ENCODE results near the gene GPS1. TPM values are rescaled to one million over a fixed set of nuclear protein-coding genes. Genes with fewer than 3 reads are reported as not detected.
A peak's percentile ranks its signal among the peaks of the same experiment; 100 is the strongest.

The GPS1 gene
- total and polyA plus RNA-seq, 10 of the 15 experiments (the other 5 are each of a cell fraction or from before 2014, with no cell fraction given), result 2.2 to 146 (median 77.7) TPM

DNA sequence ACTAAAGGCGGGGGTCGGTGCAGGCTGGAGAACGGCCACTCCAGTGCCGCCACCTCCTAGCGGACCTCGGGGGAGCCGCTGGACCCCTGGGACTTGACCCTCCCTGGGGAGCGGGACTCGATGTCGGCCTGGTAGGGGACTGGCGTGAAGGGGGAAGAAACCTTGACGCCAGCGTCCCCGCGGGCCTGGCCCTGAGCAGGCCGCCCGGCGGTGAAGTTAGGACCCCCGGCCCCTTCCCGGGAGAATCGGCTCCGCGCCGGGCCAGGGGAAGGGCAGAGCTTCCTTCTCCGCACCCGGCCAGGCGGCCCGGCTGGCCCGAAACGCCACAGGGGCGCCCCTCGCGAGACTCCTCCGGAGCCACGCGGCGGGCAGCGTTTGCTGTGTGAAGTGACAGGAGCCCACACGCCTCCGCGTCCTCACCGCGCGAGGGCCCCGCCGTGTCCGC lies 13.5 kb downstream of the GPS1 start:
- no TSS peak for BruUV-seq (replicated peaks)
- ChIA-PET SMC1A (ENCODE audit: uncharacterized antibody, unreplicated experiment) (interaction anchor here (2.2 kb wide), 1 partner anchor 28 kb away, joined by 5 read pairs; the partner anchor contains the start of gene DCXR), RAD21 (ENCODE audit: unreplicated experiment) (no interaction called here), CTCF (interaction anchor here (0.7 kb wide), 1 partner anchor 35 kb away, joined by 4 read pairs; no protein-coding TSS in a partner anchor), POLR2A (interaction anchor here (0.8 kb wide), 1 partner anchor 31 kb away, joined by 3 read pairs; no protein-coding TSS in a partner anchor)
- Histone ChIP-seq H3K9me3 (replicated peaks; ENCODE audit: control insufficient read depth, insufficient read depth, low read length) (no peaks in the 10 kb centered on the region), H3K9ac (ENCODE audit: control insufficient read depth, insufficient read depth, low read length) (peak overlapping the region; percentile 90), H3K79me2 (ENCODE audit: control insufficient read depth, insufficient read depth, low read length) (peaks cover 20% of the 10 kb centered on the region), H3K4me2 (ENCODE audit: control insufficient read depth, insufficient read depth) (peak overlapping the region; percentile 82), H3K4me3 (peak overlapping the region; percentile 90), H2AFZ (ENCODE audit: control insufficient read depth, low read depth, low read length) (peak overlapping the region; percentile 34; the same call in 1 of the 2 replicates), H3K4me1 (ENCODE audit: control insufficient read depth, insufficient read depth, low read length) (peaks cover 8% of the 10 kb centered on the region), H3K27me3 (replicated peaks in 1 of 2; ENCODE audit: control insufficient read depth in 2 of 2, insufficient read depth in 2 of 2, low read length in 1 of 2) (no peaks in the 10 kb centered on the region), H3K27ac (ENCODE audit: control insufficient read depth, insufficient read depth) (peak overlapping the region; percentile 65), H4K20me1 (ENCODE audit: control insufficient read depth, insufficient read depth) (no peaks in the 10 kb centered on the region), H3K36me3 (ENCODE audit: control insufficient read depth in 2 of 2, insufficient read depth in 2 of 2, low read length in 1 of 2) (peaks cover 3 to 9% of the 10 kb centered on the region in 2 experiments; a peak in 3 of 4 replicates)
- intact Hi-C loops (cut with micrococcal nuclease; ENCODE audit: unreplicated experiment), result no loop called here
- WGBS (ENCODE audit: insufficient coverage, insufficient replicate concordance, low lambda C conversion rate, missing lambda C conversion rate), result 1% methylated on average over 34 of the region's 47 CpGs
- in situ Hi-C loops (cut with MboI), result no loop called here
- TF ChIP-seq NR2F1 (conservative IDR thresholded peaks at IDR 0.05) (no peak), MEF2B (IDR thresholded peaks at IDR 0.05; ENCODE audit: partially characterized antibody, poor library complexity, severe bottlenecking) (peak; percentile 37), CHD4 (IDR thresholded peaks at IDR 0.05) (no peak), SIN3A (IDR thresholded peaks at IDR 0.05; ENCODE audit: low read depth, low read length) (peak; percentile 40; the same call in 1 of the 2 replicates), NKRF (conservative IDR thresholded peaks at IDR 0.05) (0 out of 2 replicates have a peak, but pooled peaks have one; percentile 49)
- TF ChIP-seq, protein P1, sequence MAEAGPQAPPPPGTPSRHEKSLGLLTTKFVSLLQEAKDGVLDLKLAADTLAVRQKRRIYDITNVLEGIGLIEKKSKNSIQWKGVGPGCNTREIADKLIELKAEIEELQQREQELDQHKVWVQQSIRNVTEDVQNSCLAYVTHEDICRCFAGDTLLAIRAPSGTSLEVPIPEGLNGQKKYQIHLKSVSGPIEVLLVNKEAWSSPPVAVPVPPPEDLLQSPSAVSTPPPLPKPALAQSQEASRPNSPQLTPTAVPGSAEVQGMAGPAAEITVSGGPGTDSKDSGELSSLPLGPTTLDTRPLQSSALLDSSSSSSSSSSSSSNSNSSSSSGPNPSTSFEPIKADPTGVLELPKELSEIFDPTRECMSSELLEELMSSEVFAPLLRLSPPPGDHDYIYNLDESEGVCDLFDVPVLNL (IDR thresholded peaks at IDR 0.05; ENCODE audit: low read depth, low read length), result no peak
- TF ChIP-seq, protein P2, sequence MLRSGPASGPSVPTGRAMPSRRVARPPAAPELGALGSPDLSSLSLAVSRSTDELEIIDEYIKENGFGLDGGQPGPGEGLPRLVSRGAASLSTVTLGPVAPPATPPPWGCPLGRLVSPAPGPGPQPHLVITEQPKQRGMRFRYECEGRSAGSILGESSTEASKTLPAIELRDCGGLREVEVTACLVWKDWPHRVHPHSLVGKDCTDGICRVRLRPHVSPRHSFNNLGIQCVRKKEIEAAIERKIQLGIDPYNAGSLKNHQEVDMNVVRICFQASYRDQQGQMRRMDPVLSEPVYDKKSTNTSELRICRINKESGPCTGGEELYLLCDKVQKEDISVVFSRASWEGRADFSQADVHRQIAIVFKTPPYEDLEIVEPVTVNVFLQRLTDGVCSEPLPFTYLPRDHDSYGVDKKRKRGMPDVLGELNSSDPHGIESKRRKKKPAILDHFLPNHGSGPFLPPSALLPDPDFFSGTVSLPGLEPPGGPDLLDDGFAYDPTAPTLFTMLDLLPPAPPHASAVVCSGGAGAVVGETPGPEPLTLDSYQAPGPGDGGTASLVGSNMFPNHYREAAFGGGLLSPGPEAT (IDR thresholded peaks at IDR 0.05; ENCODE audit: low read depth), result no peak
- DNase-seq (ENCODE audit: low read depth, low spot score), result no peak
- ATAC-seq, result peak; percentile 49
- no peak for FAIRE-seq
